Measurements from ENCODE around the gene PKN2.
"Not testable (repeated sequence)": the region's sequence is repeated elsewhere in the genome, so short reads cannot be mapped to it uniquely, and the experiment has no call there.

The PKN2 gene

DNA sequence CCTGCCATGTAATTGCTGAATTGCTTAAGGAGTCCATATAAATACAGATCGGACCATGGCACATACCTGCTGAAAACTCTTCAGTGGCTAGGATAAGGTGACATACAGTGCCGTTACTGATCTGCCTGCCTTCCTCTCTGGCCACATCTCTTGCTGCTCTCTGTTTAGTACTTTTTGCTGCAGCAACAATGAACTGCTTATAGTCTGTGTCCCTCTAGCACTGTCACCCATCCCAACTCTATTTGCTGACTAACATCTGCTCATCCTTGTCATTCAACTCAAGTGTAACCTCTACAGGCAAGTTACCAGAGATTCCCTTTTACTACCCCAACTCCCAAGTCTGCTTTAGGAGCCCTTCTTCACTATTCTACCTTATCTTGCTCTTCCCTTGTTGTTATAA, 141.6 kb downstream of the PKN2 start:
- H3K9ac ChIP-seq (ENCODE audit: low read length) = no peak overlapping the region
- peaks cover 30% of the 10 kb centered on the region for H3K36me3 ChIP-seq (ENCODE audit: control insufficient read depth, insufficient read depth, low read length)
- no peaks in the 10 kb centered on the region for H3K9me3 ChIP-seq (ENCODE audit: control insufficient read depth, insufficient read depth, low read depth, low read length)
- no peak overlapping the region for H3K27ac ChIP-seq (ENCODE audit: low read depth, low read length)
- H3K27me3 ChIP-seq (ENCODE audit: control insufficient read depth, insufficient read depth, low read length) = no peaks in the 10 kb centered on the region
- H3K4me3 ChIP-seq (ENCODE audit: low read depth, low read length) = no peak overlapping the region
- H3K4me1 ChIP-seq (ENCODE audit: control insufficient read depth, insufficient read depth, low read length) = peaks cover 4% of the 10 kb centered on the region; the same call in 1 of the 2 replicates

GRCh38 chr1:88847643-88848042, 163.6 kb downstream of the PKN2 start:
- Histone ChIP-seq H3K27ac (ENCODE audit: low read depth, low read length) (no peak overlapping the region), H3K36me3 (ENCODE audit: control insufficient read depth, insufficient read depth, low read length) (0 out of 2 replicates have a peak, but pooled peaks cover 3% of the 10 kb centered on the region), H3K27me3 (ENCODE audit: control insufficient read depth, insufficient read depth, low read length) (no peaks in the 10 kb centered on the region), H3K4me1 (ENCODE audit: control insufficient read depth, insufficient read depth, low read length) (peaks cover 5% of the 10 kb centered on the region; the same call in 1 of the 2 replicates), H3K9ac (ENCODE audit: low read length) (no peak overlapping the region), H3K4me3 (ENCODE audit: low read depth, low read length) (no peak overlapping the region), H3K9me3 (ENCODE audit: control insufficient read depth, insufficient read depth, low read depth, low read length) (no peaks in the 10 kb centered on the region)

- Histone ChIP-seq H3K4me3 (ENCODE audit: low read depth, low read length) (no peak overlapping the region), H3K27ac (ENCODE audit: low read depth, low read length) (no peak overlapping the region), H3K9ac (ENCODE audit: low read length) (no peak overlapping the region), H3K4me1 (ENCODE audit: control insufficient read depth, insufficient read depth, low read length) (peaks cover 5% of the 10 kb centered on the region; the same call in 1 of the 2 replicates), H3K36me3 (ENCODE audit: control insufficient read depth, insufficient read depth, low read length) (peaks cover 24% of the 10 kb centered on the region), H3K9me3 (ENCODE audit: control insufficient read depth, insufficient read depth, low read depth, low read length) (no peaks in the 10 kb centered on the region), H3K27me3 (ENCODE audit: control insufficient read depth, insufficient read depth, low read length) (no peaks in the 10 kb centered on the region)
These were observed 167.4 kb downstream of the PKN2 start for GRCh38 chr1:88851303-88852063.

DNA sequence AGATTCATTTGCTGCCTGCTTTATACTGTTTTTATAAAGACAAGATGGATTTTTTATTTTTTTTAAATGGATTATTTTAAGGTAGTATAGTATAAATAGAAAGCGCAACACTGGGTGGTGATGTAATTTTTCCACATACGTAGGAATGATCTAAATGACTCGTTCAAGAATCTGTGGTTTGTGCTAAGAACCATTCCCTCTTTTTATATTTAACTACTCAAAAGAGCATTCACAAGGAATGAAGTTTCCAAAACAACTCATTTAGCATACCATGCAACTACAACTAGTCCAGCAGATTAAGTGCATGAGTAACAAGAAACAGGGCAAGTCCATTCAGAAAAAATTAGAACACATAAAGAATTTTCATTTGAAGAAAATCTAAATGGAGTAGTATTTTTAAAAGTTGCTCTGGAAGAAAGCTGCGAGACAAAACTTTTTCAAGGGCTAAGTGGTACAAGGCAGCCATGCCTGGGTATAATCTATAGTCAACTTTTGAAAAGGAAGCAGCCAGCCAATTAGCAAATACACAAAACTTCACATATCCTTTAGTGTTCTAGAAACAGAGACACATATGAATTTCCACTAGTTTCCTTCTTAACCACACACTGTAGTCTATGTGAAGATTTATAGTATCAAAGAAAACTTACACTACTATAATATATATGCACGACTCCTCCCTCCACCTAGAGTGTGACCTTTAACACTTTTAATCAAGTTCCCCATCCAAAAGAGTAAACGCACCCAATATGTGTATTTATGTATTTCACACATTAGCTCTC, 183.9 kb downstream of the PKN2 start:
- Histone ChIP-seq H3K27ac (ENCODE audit: low read depth, low read length) (no peak overlapping the region), H3K4me3 (ENCODE audit: low read depth, low read length) (no peak overlapping the region), H3K9ac (ENCODE audit: low read length) (no peak overlapping the region), H3K27me3 (ENCODE audit: control insufficient read depth, insufficient read depth, low read length) (no peaks in the 10 kb centered on the region), H3K9me3 (ENCODE audit: control insufficient read depth, insufficient read depth, low read depth, low read length) (no peaks in the 10 kb centered on the region), H3K36me3 (ENCODE audit: control insufficient read depth, insufficient read depth, low read length) (peaks cover 3% of the 10 kb centered on the region; the same call in 1 of the 2 replicates), H3K4me1 (ENCODE audit: control insufficient read depth, insufficient read depth, low read length) (no peaks in the 10 kb centered on the region)

- H3K4me1 ChIP-seq (ENCODE audit: control insufficient read depth, insufficient read depth, low read length); H3K4me3 ChIP-seq (ENCODE audit: low read depth, low read length); H3K36me3 ChIP-seq (ENCODE audit: control insufficient read depth, insufficient read depth, low read length); H3K27me3 ChIP-seq (ENCODE audit: control insufficient read depth, insufficient read depth, low read length); H3K9ac ChIP-seq (ENCODE audit: low read length); H3K9me3 ChIP-seq (ENCODE audit: control insufficient read depth, insufficient read depth, low read depth, low read length); H3K27ac ChIP-seq (ENCODE audit: low read depth, low read length): not testable (repeated sequence)
These were observed 185.6 kb downstream of the PKN2 start for GRCh38 chr1:88869644-88870043.

DNA sequence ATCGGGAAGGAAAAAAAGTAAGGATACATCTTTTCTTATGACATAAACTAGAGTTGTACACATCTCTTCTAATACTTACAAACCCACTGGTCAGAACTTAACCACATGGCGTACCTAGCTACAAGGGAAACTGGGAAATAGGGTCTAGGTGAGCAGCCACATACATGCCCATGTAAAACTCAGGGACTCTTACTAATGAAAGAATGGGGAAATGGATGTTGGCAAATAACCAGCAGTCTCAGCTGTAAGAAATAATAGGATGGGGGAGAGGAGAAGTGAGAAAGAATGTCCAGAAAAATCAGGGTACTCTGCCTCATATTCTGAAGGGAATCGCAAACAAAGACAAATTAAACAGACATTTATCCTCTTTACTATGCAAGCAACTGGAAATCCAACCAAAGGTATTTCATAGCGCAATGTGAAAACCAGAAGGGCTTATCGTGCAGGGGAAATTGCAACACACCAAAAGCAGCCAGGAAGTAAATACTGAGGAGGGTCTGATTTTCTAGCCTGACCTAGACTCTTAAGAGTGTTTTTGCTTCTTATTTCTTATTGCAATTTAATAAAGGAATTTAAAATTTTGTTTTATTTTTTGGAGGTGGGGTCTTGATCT, 189.8 kb downstream of the PKN2 start:
- Histone ChIP-seq H3K9me3 (ENCODE audit: control insufficient read depth, insufficient read depth, low read depth, low read length) (no peaks in the 10 kb centered on the region), H3K27ac (ENCODE audit: low read depth, low read length) (no peak overlapping the region), H3K4me1 (ENCODE audit: control insufficient read depth, insufficient read depth, low read length) (no peaks in the 10 kb centered on the region), H3K36me3 (ENCODE audit: control insufficient read depth, insufficient read depth, low read length) (no peaks in the 10 kb centered on the region), H3K4me3 (ENCODE audit: low read depth, low read length) (no peak overlapping the region), H3K9ac (ENCODE audit: low read length) (no peak overlapping the region), H3K27me3 (ENCODE audit: control insufficient read depth, insufficient read depth, low read length) (no peaks in the 10 kb centered on the region)

DNA sequence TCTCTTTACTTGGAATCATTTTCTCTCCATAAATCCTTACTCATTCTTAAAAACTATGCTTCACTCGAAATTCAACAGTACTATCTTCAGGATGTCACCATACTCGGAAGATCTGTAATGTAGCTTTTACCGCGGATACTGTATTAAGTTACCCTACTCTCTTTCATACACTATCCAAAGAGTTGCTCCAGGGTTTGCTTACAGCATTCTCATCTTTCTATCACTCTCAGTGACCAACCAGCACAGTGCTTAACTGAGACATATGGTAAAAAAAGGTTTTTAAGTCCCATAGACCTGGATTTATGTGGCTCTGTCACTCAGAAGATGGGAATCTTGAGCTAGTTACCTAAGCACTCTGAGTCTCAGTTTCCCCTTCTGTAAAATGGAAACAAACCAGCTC, 191.5 kb downstream of the PKN2 start:
- Histone ChIP-seq H3K4me3 (ENCODE audit: low read depth, low read length) (no peak overlapping the region), H3K4me1 (ENCODE audit: control insufficient read depth, insufficient read depth, low read length) (no peaks in the 10 kb centered on the region), H3K27me3 (ENCODE audit: control insufficient read depth, insufficient read depth, low read length) (no peaks in the 10 kb centered on the region), H3K9me3 (ENCODE audit: control insufficient read depth, insufficient read depth, low read depth, low read length) (no peaks in the 10 kb centered on the region), H3K36me3 (ENCODE audit: control insufficient read depth, insufficient read depth, low read length) (no peaks in the 10 kb centered on the region), H3K27ac (ENCODE audit: low read depth, low read length) (no peak overlapping the region), H3K9ac (ENCODE audit: low read length) (no peak overlapping the region)

GRCh38 chr1:88876573-88877365, 192.7 kb downstream of the PKN2 start:
- no peaks in the 10 kb centered on the region for H3K36me3 ChIP-seq (ENCODE audit: control insufficient read depth, insufficient read depth, low read length)
- H3K4me1 ChIP-seq (ENCODE audit: control insufficient read depth, insufficient read depth, low read length) = no peaks in the 10 kb centered on the region
- H3K9me3 ChIP-seq (ENCODE audit: control insufficient read depth, insufficient read depth, low read depth, low read length) = no peaks in the 10 kb centered on the region
- no peak overlapping the region for H3K9ac ChIP-seq (ENCODE audit: low read length)
- no peak overlapping the region for H3K4me3 ChIP-seq (ENCODE audit: low read depth, low read length)
- no peaks in the 10 kb centered on the region for H3K27me3 ChIP-seq (ENCODE audit: control insufficient read depth, insufficient read depth, low read length)
- H3K27ac ChIP-seq (ENCODE audit: low read depth, low read length) = no peak overlapping the region

DNA sequence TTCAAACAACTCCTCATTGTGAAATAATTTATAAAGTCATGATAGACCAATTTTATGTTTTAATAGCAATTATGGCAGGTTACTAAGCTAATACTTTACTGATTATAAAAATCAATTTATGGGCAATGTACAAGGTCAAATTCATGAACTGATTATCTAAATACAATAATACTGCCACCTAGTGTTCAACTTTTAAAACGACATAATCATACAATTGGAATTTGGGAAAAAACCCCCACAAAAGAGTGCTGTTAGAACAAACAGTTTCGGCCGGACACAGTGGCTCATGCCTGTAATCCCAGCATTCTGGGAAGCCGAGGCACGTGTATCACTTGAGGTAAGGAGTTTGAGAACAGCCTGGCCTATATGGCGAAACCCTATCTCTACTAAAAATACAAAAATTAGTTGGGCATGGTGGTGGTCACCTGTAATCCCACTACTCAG, 193.3 kb downstream of the PKN2 start:
- Histone ChIP-seq H3K4me3 (ENCODE audit: low read depth, low read length) (no peak overlapping the region), H3K9ac (ENCODE audit: low read length) (no peak overlapping the region), H3K27me3 (ENCODE audit: control insufficient read depth, insufficient read depth, low read length) (no peaks in the 10 kb centered on the region), H3K27ac (ENCODE audit: low read depth, low read length) (no peak overlapping the region), H3K4me1 (ENCODE audit: control insufficient read depth, insufficient read depth, low read length) (no peaks in the 10 kb centered on the region), H3K9me3 (ENCODE audit: control insufficient read depth, insufficient read depth, low read depth, low read length) (no peaks in the 10 kb centered on the region), H3K36me3 (ENCODE audit: control insufficient read depth, insufficient read depth, low read length) (no peaks in the 10 kb centered on the region)

DNA sequence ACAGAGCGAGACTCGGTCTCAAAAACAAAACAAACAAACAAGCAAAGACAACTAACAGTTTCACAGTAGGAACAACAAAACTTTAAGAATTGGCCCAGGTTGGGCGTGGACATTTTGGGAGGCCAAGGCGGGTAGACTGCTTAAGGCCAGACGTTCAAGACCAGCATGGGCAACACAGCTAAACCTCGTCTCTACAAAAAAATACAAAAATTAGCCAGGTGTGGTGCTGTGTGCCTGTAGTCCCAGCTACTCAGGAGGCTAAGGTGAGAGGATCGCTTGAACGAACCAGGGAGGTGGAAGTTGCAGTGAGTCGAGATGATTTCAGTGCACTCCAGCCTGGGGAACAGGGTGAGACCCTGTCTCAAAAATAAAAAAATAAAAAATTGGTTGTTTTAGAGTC, 193.8 kb downstream of the PKN2 start:
- H3K4me3 ChIP-seq (ENCODE audit: low read depth, low read length) = no peak overlapping the region
- H3K36me3 ChIP-seq (ENCODE audit: control insufficient read depth, insufficient read depth, low read length) = peaks cover 2% of the 10 kb centered on the region
- H3K9me3 ChIP-seq (ENCODE audit: control insufficient read depth, insufficient read depth, low read depth, low read length) = no peaks in the 10 kb centered on the region
- H3K27ac ChIP-seq (ENCODE audit: low read depth, low read length) = no peak overlapping the region
- H3K4me1 ChIP-seq (ENCODE audit: control insufficient read depth, insufficient read depth, low read length) = no peaks in the 10 kb centered on the region
- no peaks in the 10 kb centered on the region for H3K27me3 ChIP-seq (ENCODE audit: control insufficient read depth, insufficient read depth, low read length)
- no peak overlapping the region for H3K9ac ChIP-seq (ENCODE audit: low read length)

Measured in HUES6 (cell line).